ENCODE data around the gene RHBDL2. TPM values are rescaled to one million over a fixed set of nuclear protein-coding genes. Genes with fewer than 3 reads are reported as not detected.

Gene RHBDL2
- total and polyA plus RNA-seq, 3 experiments from 2014 or later, result not detected

- Mint-ChIP-seq H3K4me1 (peaks cover 0 to 11% (median 2%) of the 10 kb centered on the region in 3 donors), H3K9me3 (no peaks in the 10 kb centered on the region), H3K27me3 (peaks cover 0 to 7% of the 10 kb centered on the region in 2 donors), H3K27ac (no peak overlapping the region), H3K36me3 (no peaks in the 10 kb centered on the region), H3K4me3 (no peak overlapping the region)
- no peaks in the 10 kb centered on the region for H3K27me3 ChIP-seq (ENCODE audit: insufficient read depth, low read length, poor library complexity, severe bottlenecking)
- DNase-seq, result no peak
- POLR2A ChIA-PET, result no interaction called here
- H3K4me3 ChIP-seq (ENCODE audit: low read length), result no peak overlapping the region
- H3K9me3 ChIP-seq (ENCODE audit: low read length), result no peaks in the 10 kb centered on the region
- no peaks in the 10 kb centered on the region for H3K36me3 ChIP-seq (ENCODE audit: insufficient read depth, low read length)
- H3K4me1 ChIP-seq (ENCODE audit: insufficient read depth, low read length), result no peaks in the 10 kb centered on the region
- CTCF ChIA-PET, result no interaction called here
- no peak overlapping the region for H3K27ac ChIP-seq (ENCODE audit: low read depth, low read length)
Observed at GRCh38 chr1:38926091-38926490, 15.5 kb downstream of the RHBDL2 start.

- H3K36me3 ChIP-seq (ENCODE audit: insufficient read depth, low read length), result no peaks in the 10 kb centered on the region
- Mint-ChIP-seq H3K36me3 (no peaks in the 10 kb centered on the region), H3K4me3 (no peak overlapping the region), H3K9me3 (no peaks in the 10 kb centered on the region), H3K27ac (no peak overlapping the region), H3K27me3 (peaks cover 0 to 7% of the 10 kb centered on the region in 2 donors), H3K4me1 (peaks cover 0 to 11% (median 2%) of the 10 kb centered on the region in 3 donors)
- no peak for DNase-seq
- H3K9me3 ChIP-seq (ENCODE audit: low read length), result no peaks in the 10 kb centered on the region
- no peak overlapping the region for H3K27ac ChIP-seq (ENCODE audit: low read depth, low read length)
- ChIA-PET POLR2A (no interaction called here), CTCF (no interaction called here)
- no peak overlapping the region for H3K4me3 ChIP-seq (ENCODE audit: low read length)
- H3K27me3 ChIP-seq (ENCODE audit: insufficient read depth, low read length, poor library complexity, severe bottlenecking), result no peaks in the 10 kb centered on the region
- no peaks in the 10 kb centered on the region for H3K4me1 ChIP-seq (ENCODE audit: insufficient read depth, low read length)
Observed at GRCh38 chr1:38925391-38925790, 16.2 kb downstream of the RHBDL2 start.

GRCh38 chr1:38923607-38924006 lies 18.0 kb downstream of the RHBDL2 start:
- no peaks in the 10 kb centered on the region for H3K9me3 ChIP-seq (ENCODE audit: low read length)
- Mint-ChIP-seq H3K27me3 (peaks cover 0 to 7% of the 10 kb centered on the region in 2 donors), H3K36me3 (no peaks in the 10 kb centered on the region), H3K4me1 (peaks cover 0 to 2% (median 0%) of the 10 kb centered on the region in 3 donors), H3K4me3 (no peak overlapping the region), H3K27ac (no peak overlapping the region), H3K9me3 (no peaks in the 10 kb centered on the region)
- no peaks in the 10 kb centered on the region for H3K27me3 ChIP-seq (ENCODE audit: insufficient read depth, low read length, poor library complexity, severe bottlenecking)
- DNase-seq, result no peak
- no peak overlapping the region for H3K27ac ChIP-seq (ENCODE audit: low read depth, low read length)
- ChIA-PET POLR2A (no interaction called here), CTCF (no interaction called here)
- H3K36me3 ChIP-seq (ENCODE audit: insufficient read depth, low read length), result no peaks in the 10 kb centered on the region
- H3K4me1 ChIP-seq (ENCODE audit: insufficient read depth, low read length), result no peaks in the 10 kb centered on the region
- H3K4me3 ChIP-seq (ENCODE audit: low read length), result no peak overlapping the region

- Histone ChIP-seq H3K36me3 (ENCODE audit: insufficient read depth, low read length) (no peaks in the 10 kb centered on the region), H3K27me3 (ENCODE audit: insufficient read depth, low read length, poor library complexity, severe bottlenecking) (no peaks in the 10 kb centered on the region), H3K27ac (ENCODE audit: low read depth, low read length) (no peak overlapping the region), H3K4me1 (ENCODE audit: insufficient read depth, low read length) (no peaks in the 10 kb centered on the region), H3K9me3 (ENCODE audit: low read length) (no peaks in the 10 kb centered on the region), H3K4me3 (ENCODE audit: low read length) (no peak overlapping the region)
- H3K27ac Mint-ChIP-seq, result peak overlapping the region in 2 of 8 donors; percentile 63 to 70
- no peaks in the 10 kb centered on the region for H3K9me3 Mint-ChIP-seq
- H3K27me3 Mint-ChIP-seq, result peaks cover 0 to 4% of the 10 kb centered on the region in 2 donors
- ChIA-PET POLR2A (no interaction called here), CTCF (no interaction called here)
- DNase-seq, result no peak
- no peaks in the 10 kb centered on the region for H3K36me3 Mint-ChIP-seq
- H3K4me1 Mint-ChIP-seq, result peaks cover 0 to 2% (median 0%) of the 10 kb centered on the region in 3 donors
- no peak overlapping the region for H3K4me3 Mint-ChIP-seq
Observed at GRCh38 chr1:38919130-38919529, 22.5 kb downstream of the RHBDL2 start.

- Histone ChIP-seq H3K4me1 (ENCODE audit: insufficient read depth, low read length) (no peaks in the 10 kb centered on the region), H3K27ac (ENCODE audit: low read depth, low read length) (no peak overlapping the region), H3K27me3 (ENCODE audit: insufficient read depth, low read length, poor library complexity, severe bottlenecking) (no peaks in the 10 kb centered on the region), H3K36me3 (ENCODE audit: insufficient read depth, low read length) (no peaks in the 10 kb centered on the region), H3K9me3 (ENCODE audit: low read length) (no peaks in the 10 kb centered on the region), H3K4me3 (ENCODE audit: low read length) (no peak overlapping the region)
- ChIA-PET CTCF (no interaction called here), POLR2A (no interaction called here)
- peak overlapping the region in 2 of 8 donors; percentile 46 to 61 for H3K27ac Mint-ChIP-seq
- peaks cover 0 to 4% of the 10 kb centered on the region in 2 donors for H3K27me3 Mint-ChIP-seq
- no peak for DNase-seq
- peaks cover 0 to 2% (median 0%) of the 10 kb centered on the region in 3 donors for H3K4me1 Mint-ChIP-seq
- no peaks in the 10 kb centered on the region for H3K9me3 Mint-ChIP-seq
- no peaks in the 10 kb centered on the region for H3K36me3 Mint-ChIP-seq
- H3K4me3 Mint-ChIP-seq, result no peak overlapping the region
Observed at GRCh38 chr1:38918568-38918967, 23.1 kb downstream of the RHBDL2 start.

- Mint-ChIP-seq H3K9me3 (no peaks in the 10 kb centered on the region), H3K4me1 (peaks cover 0 to 2% (median 0%) of the 10 kb centered on the region in 3 donors), H3K27me3 (peaks cover 0 to 3% of the 10 kb centered on the region in 2 donors), H3K4me3 (no peak overlapping the region), H3K36me3 (no peaks in the 10 kb centered on the region), H3K27ac (peak overlapping the region in 1 of 8 donors; percentile 46)
- ChIA-PET POLR2A (no interaction called here), CTCF (no interaction called here)
- H3K4me3 ChIP-seq (ENCODE audit: low read length), result no peak overlapping the region
- no peak for DNase-seq
- no peaks in the 10 kb centered on the region for H3K9me3 ChIP-seq (ENCODE audit: low read length)
- no peaks in the 10 kb centered on the region for H3K36me3 ChIP-seq (ENCODE audit: insufficient read depth, low read length)
- H3K27me3 ChIP-seq (ENCODE audit: insufficient read depth, low read length, poor library complexity, severe bottlenecking), result no peaks in the 10 kb centered on the region
- H3K4me1 ChIP-seq (ENCODE audit: insufficient read depth, low read length), result no peaks in the 10 kb centered on the region
- no peak overlapping the region for H3K27ac ChIP-seq (ENCODE audit: low read depth, low read length)
Observed at GRCh38 chr1:38917772-38918171, 23.9 kb downstream of the RHBDL2 start.

GRCh38 chr1:38917337-38917736 lies 24.3 kb downstream of the RHBDL2 start:
- peak overlapping the region in 1 of 8 donors; percentile 19 for H3K27ac Mint-ChIP-seq
- Histone ChIP-seq H3K4me3 (ENCODE audit: low read length) (no peak overlapping the region), H3K36me3 (ENCODE audit: insufficient read depth, low read length) (no peaks in the 10 kb centered on the region), H3K27ac (ENCODE audit: low read depth, low read length) (no peak overlapping the region), H3K27me3 (ENCODE audit: insufficient read depth, low read length, poor library complexity, severe bottlenecking) (no peaks in the 10 kb centered on the region), H3K4me1 (ENCODE audit: insufficient read depth, low read length) (no peaks in the 10 kb centered on the region), H3K9me3 (ENCODE audit: low read length) (no peaks in the 10 kb centered on the region)
- H3K36me3 Mint-ChIP-seq, result no peaks in the 10 kb centered on the region
- no peak overlapping the region for H3K4me3 Mint-ChIP-seq
- H3K4me1 Mint-ChIP-seq, result peaks cover 0 to 2% (median 0%) of the 10 kb centered on the region in 3 donors
- H3K27me3 Mint-ChIP-seq, result no peaks in the 10 kb centered on the region
- DNase-seq, result no peak
- ChIA-PET CTCF (interaction anchor here (0.7 kb wide), 1 partner anchor 90 kb away, joined by 3 read pairs; no protein-coding TSS in a partner anchor), POLR2A (no interaction called here)
- no peaks in the 10 kb centered on the region for H3K9me3 Mint-ChIP-seq

- Histone ChIP-seq H3K4me3 (ENCODE audit: low read length) (no peak overlapping the region), H3K4me1 (ENCODE audit: insufficient read depth, low read length) (no peaks in the 10 kb centered on the region), H3K27me3 (ENCODE audit: insufficient read depth, low read length, poor library complexity, severe bottlenecking) (no peaks in the 10 kb centered on the region), H3K36me3 (ENCODE audit: insufficient read depth, low read length) (no peaks in the 10 kb centered on the region), H3K27ac (ENCODE audit: low read depth, low read length) (no peak overlapping the region), H3K9me3 (ENCODE audit: low read length) (no peaks in the 10 kb centered on the region)
- Mint-ChIP-seq H3K4me1 (peaks cover 0 to 2% (median 0%) of the 10 kb centered on the region in 3 donors), H3K9me3 (no peaks in the 10 kb centered on the region), H3K4me3 (no peak overlapping the region), H3K36me3 (no peaks in the 10 kb centered on the region), H3K27ac (no peak overlapping the region), H3K27me3 (no peaks in the 10 kb centered on the region)
- ChIA-PET CTCF (no interaction called here), POLR2A (no interaction called here)
- no peak for DNase-seq
Observed at GRCh38 chr1:38915352-38915948, 26.2 kb downstream of the RHBDL2 start.
